Thyroid gland (tissue), 4 donors: ENCODE measurements around the gene CRYGA.
"Not testable (repeated sequence)": the region's sequence is repeated elsewhere in the genome, so short reads cannot be mapped to it uniquely, and the experiment has no call there.

Experiments
- CTCF ChIP-seq, 6 experiments: fragments of 200-600 bp in 3 of 6; fragments of 450-650 bp in 3 of 6; sonication (generic) in 3 of 6; IDR thresholded peaks; one replicate each; pipeline ENCODE4 v1.5.1; 2016 to 2019; ENCODE audit warnings: antibody characterized with exemption in 6 of 6, mild to moderate bottlenecking in 2 of 6, inconsistent platforms in 1 of 6, moderate library complexity in 1 of 6
- POLR2A ChIP-seq, 2 donors: fragments of 450-650 bp; IDR thresholded peaks; one replicate each; pipeline ENCODE4 v1.6.1; 2017; ENCODE audit warnings: antibody characterized with exemption in 2 of 2, mild to moderate bottlenecking in 2 of 2, moderate library complexity in 1 of 2

GRCh38 chr2:208138334-208138733 is 25.1 kb downstream of the CRYGA start:
- not testable (repeated sequence) for TF ChIP-seq POLR2A, CTCF (IDR thresholded peaks at IDR 0.05)
